HUDEP-2 (cell line): ENCODE results near the gene SCARB1.
A peak's percentile ranks its signal among the peaks of the same experiment; 100 is the strongest.

ENCODE experiments used
- DNase-seq, 76 experiments: peaks; one replicate each; lab custom pipeline; 2025; ENCODE audit not compliant: unreplicated experiment in 76 of 76; lab: John Stamatoyannopoulos, UW

The SCARB1 gene

DNA sequence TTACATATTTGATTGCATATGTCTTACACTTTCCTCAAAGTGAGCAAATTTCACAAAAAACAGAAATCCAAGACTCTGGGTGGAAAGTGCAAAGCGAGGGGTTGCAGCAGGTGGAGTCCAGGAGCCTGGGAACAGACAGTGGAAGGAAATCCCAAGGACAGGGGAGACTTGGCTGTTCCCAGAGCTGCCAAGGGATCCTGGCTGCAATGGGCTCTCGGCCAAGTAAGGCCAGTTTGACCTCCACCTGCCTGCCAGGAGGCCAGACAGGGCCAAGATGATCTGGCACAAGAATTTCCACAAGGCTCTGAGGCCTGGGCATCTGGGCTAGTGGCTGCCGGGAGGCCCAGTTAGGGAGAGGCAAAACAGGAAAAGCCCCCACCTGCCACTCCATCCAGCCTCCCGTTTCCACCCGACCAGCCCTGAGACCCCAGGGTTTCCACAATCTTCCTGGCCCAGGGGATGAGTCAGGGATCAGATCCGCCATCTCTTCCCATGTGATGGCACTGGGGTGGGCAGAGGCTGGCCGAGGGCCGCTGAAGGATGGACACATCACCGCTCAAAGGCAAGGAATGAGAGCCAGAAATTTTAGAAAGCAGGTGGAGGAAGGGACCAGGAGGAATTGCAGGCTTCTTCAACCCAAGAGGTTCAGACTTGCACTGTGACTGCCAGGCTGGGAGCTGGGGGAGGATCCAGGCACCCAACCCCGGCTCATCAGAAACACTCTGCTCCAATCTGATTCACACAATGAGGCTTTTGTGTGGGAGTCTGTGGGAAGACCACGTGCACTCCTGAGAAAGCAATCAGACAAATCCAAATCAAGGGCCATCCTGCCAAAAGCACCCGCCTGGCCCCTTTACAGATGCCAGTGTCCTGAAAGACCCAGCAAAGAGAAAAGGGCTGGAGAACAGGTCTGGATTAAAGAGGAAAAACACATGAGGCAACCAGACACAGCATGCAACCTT is 16.3 kb downstream of the SCARB1 start:
- DNase-seq = peak in 7 of 76 experiments; percentile 8 to 44 (median 26)

GRCh38 chr12:124844411-124845397 is 19.0 kb downstream of the SCARB1 start:
- no peak for DNase-seq

DNA sequence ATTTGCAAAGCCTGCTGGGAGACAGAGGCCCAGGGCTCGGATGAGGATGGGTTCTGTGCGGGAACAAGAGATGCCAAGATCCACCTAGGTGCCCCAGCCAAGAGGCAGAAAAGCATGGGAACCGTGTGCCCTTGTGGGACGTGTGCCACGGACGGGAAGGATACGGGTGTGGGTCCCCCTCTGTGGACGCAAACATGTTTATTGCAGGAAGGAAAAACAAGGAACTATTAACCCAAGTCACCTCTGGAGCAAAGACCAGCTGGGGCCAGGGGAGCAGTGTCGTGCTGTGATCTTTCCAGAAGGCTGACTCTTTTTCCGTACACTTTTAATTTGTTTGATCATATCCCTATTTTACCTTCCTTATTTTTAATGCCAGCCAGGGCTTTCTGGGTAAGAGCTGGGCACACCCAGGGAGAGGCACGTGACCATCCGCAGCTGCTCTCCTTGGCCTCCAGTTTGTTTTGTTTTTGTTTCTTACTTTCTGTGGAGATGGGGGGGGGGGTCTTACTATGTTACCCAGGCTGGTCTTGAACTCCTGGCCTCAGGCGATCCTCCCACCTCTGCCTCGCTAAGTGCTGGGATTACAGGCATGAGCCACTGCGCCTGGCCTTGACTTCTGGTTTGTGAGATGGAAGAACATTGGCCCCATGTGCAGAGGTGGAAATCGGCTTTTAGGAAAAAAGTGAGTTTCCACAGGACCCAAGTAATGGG is 20.7 kb downstream of the SCARB1 start:
- no peak for DNase-seq

DNA sequence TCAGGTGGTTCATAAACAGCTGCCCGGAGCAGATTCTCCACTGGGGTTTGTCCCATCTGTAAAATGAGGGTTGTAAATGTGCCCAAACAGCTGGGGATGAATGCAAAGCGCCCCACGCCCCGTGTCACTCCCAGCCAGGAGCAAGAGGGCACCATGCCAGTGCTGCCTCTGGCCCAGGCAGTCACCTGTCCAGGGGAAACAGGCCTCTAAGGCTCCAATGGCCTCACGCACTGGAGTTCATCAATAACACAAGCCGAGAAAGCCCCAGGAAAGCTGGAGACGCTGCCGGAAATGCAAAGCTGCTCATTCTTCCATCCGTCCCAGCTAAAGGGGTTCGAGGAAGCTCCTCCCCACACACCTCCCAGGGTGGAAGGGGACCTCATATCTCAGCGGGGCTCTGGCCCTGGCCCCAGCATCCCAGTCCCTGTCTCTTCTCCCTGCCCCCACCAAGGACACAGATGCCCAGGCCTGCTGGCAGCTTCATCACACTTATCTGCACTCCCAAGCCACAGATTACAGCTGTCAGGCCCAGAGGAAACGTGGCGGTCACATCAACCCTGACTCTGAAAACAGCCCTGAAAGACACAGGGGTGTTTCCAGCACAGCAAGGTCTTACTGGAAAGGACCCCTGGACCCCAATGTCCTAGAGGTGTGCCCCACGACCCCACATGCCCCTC is 21.5 kb downstream of the SCARB1 start:
- DNase-seq = peak in 35 of 76 experiments; percentile 8 to 57 (median 26)

DNA sequence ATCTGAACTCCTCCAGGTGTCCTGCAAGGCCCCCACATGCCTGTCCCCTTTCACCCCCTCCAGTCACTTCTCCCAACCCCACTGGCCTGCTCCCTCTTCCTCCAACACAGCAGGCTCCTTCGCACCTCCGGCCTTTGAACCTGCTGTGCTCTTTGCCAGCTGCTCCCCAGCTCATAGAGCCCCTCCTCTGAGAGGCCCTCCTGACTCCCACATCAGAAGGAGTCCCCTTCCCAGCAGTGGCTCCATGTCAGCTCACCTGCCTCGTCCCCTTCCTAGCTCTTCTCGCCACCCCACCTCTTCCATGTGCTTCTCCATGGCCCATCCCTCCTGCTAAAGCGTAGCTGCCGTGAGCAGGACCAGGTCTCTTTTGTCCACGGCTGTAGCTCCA is 22.1 kb downstream of the SCARB1 start:
- DNase-seq = no peak

GRCh38 chr12:124837958-124838803 is 25.5 kb downstream of the SCARB1 start:
- DNase-seq = peak in 71 of 76 experiments; percentile 15 to 79 (median 60)

- no peak for DNase-seq
Measured at GRCh38 chr12:124837249-124837897, 26.3 kb downstream of the SCARB1 start.

- peak in 2 of 76 experiments; percentile 10 to 17 for DNase-seq
Measured at GRCh38 chr12:124836759-124837158, 26.9 kb downstream of the SCARB1 start.

DNA sequence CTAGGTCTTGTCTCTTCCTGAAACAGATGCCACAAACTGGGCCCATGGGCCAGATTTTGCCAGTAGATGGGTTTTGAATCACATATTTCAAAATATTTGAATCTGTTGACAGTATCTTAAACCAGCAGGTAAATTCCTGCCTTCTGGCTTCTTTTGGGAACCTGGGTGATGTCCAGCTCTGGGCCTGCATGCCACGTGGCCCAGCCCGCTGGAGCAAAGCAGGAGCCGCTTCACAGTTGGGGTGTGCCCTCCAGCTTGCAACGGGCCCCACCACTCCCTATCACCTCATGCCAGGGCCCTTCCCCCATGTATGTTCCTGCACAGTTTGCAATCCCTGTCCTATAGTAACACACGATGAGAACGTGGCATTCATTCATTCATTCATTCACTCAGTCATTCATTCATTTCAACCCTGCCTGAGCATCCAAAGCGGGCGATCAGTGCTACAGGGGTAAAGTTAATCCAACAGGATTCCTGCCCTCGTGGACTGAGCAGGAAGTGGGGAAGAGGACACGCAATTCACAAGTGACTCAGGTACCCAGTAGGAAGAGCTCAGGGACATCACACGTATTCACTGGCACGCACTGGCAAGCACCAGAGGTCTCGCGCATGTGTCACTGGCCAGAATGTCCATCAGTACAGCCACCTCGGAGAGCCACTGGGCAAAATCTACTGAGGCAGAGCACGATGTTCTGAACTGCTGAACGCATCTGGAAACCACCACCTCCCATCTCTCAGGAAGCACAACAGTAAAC is 27.8 kb downstream of the SCARB1 start:
- DNase-seq = peak in 75 of 76 experiments; percentile 17 to 86 (median 67)

- peak in 3 of 76 experiments; percentile 7 to 22 (median 18) for DNase-seq
Measured at GRCh38 chr12:124834822-124835221, 28.8 kb downstream of the SCARB1 start.

DNA sequence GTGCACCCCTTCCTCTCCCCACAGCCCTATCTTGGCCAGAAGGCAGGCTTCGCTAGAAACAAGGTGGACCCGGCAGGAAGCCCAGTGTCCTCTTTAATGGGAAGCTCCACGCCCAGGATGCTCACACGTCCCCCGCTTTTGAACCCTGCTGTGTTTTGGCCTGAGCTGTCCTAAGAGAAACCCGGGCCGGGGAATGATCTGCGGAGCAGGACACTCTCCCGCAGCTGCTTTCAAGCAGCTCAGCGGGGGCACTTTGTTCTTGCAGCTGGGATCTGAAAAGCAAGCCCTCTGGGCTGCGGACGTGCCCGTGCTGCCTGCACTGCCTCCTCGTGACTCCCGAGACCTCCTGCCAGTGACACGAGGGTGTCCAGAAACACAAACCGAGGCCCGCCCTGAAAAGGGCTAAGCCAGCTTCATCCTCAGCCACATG is 30.0 kb downstream of the SCARB1 start:
- peak in 30 of 76 experiments; percentile 6 to 46 (median 30) for DNase-seq

GRCh38 chr12:124832856-124833255 is 30.8 kb downstream of the SCARB1 start:
- DNase-seq = no peak

GRCh38 chr12:124831590-124831989 is 32.1 kb downstream of the SCARB1 start:
- no peak for DNase-seq

DNA sequence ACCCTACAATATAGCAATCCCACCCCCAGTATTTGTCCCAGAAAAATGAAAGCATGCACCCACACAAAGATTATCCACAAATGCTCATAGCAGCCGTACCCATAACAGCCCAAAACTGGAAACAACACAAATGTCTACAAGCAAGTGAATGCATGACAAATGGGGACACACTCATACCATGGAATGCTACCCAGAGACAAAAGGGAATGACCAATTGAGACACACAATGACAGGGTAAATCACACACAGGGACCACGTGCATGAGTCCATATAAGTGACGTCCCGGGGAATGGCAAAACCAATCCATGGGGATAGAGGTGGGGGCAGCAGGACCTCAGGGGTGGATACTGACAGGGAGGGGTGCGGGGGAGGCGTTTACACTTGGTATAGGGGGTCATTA is 33.4 kb downstream of the SCARB1 start:
- DNase-seq = no peak

DNA sequence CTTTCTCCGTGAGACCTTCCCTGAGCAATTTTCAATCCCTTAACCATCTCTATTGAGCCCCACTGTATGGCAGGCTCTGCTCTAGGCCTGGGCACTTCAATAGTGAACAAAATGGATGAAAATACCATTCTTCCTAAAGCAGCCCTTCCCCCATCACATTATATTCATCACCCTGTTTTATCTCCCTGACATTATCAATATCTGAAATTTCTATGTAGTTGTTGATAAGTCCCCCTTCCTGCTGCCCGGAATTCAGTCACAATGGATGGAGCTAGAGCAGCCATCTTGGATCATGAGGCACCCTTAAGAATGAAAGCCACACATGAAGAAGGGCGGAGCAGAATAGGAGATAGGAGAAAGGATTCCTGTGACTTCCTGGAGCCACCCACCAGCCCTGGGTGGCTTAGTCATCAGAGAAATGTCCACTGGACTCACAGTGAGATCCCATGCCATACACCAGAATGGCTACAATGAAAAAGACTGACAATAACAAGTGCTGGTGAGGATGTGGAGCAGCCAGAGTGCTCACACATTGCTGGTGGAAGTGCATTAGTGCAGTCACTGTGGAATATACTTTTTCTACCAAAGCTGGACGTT is 33.9 kb downstream of the SCARB1 start:
- DNase-seq = no peak

GRCh38 chr12:124829008-124829707 is 34.5 kb downstream of the SCARB1 start:
- DNase-seq = peak in 7 of 76 experiments; percentile 5 to 31 (median 12)
